RCC 7860 (cell line): ENCODE data around the gene TBXA2R.

Experiments
- DNase-seq: peaks from one replicate; pipeline ENCODE4 v3.0.0-alpha.2; 2015; ENCODE audit warnings: low spot score
- FAIRE-seq: peaks from 2 replicates; lab custom pipeline; 2012; peaks lifted over from hg19 to GRCh38; lab: Jason Lieb, UNC

Gene TBXA2R

DNA sequence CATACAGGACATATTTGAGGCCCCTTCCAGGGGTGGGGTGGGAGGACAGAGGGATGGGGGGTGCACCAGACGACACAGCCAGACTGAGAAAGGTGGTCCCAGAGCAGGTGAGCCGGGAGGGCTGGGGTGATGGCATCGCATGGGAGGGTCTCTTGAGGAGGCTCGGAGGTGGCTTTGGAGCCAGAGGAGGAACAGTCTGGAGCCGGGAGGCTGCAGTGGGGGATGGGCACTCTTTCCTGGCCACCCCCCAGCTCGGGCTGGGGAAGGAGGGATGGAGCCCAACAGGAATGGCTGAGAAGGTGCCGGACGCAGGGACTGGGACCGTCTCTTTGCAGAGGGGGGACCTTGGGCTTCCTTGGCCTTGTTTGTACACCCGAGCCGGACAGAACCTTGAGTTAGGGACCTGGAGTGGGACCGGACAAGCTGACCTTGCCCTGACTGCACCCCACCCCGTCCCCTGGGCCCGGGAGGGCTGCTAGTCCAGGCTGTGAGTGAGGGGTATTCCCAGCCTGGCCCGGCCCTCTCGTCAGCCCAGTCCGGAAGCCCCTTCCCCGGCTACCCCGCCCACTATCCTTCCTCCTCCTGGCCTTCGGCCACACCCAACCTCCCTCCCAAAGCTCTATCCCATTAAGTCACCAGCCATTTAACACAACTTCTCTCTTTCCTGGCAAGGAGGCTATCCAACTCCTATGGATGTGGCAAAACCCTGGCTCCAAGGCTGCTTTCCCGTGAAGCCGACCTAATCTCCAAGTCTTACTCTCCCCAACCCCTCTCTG is 816 bp upstream of the TBXA2R start:
- FAIRE-seq: no peak
- no peak for DNase-seq

GRCh38 chr19:3606174-3606689 is 443 bp downstream of the TBXA2R start:
- FAIRE-seq (no peak), DNase-seq (no peak)

- DNase-seq (no peak), FAIRE-seq (no peak)
Measured at GRCh38 chr19:3605770-3606169, 905 bp downstream of the TBXA2R start.

DNA sequence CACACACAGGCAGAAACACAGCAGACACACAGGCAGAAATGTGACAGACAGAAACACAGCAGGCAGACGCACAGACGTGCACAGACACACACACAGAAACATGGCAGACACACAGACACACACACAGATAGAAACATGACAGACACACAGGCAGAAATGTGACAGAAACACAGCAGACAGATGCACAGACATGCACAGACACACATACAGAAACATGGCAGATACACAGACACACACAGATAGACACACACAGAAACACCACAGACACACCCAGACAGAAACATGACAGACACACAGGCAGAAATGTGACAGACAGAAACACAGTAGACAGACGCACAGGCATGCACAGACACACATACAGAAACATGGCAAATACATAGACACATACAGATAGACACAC is 1.3 kb downstream of the TBXA2R start:
- no peak for FAIRE-seq
- DNase-seq: no peak

DNA sequence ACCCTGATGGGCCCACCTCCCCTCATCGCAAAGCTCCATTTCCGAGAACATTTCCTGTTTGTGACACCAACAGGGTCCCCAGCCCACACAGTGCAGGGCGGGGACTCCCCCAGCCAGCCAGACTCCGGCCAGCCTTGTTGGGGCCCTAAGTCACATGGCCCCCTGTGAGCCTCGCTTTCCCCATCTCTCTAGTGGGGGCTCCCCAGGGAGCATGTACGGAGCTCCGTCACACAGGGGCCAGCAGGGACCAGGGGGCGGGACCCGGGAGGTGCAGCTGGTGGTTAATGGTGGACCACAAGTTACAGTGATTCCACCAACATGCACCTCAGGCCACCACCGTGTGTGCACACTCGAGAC is 1.7 kb downstream of the TBXA2R start:
- no peak for FAIRE-seq
- DNase-seq: no peak

DNA sequence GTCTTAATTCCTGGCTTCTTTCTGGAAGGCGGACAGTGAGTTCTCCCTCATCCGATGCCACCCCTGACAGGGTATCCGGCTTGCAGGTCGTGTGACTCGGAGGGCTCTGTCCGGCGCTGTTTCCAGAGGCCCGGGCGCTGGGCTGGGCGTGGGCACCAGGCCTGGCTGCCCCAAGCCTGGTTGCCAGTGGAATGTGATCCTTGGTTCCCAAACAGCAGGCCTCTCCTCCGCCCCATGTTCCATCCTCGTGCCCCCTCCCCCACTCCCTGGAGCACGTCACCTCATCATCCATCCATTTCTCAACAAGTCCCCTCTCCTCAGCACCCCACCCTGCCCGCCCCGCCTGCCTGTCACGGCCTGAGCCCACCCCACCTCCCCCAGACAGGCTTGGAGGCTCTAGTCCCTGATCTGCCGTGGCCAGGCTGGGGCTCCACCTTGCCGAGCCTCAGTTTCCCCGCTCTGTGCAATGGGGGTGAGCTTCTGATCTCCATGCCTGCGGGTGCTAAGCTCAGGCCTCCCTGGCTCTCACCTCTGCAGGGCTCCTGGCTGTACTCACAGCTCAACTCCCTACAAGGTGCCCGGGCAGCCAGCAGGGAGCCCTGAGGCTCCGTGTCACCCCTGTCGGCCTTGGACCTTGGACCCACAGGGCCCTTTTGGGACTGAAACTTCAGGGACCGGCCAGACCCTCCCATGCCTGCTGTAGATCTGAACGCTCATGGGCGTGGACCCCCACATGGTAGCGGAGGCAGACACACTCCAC is 2.3 kb downstream of the TBXA2R start:
- no peak for FAIRE-seq

GRCh38 chr19:3603121-3603811 is 3.4 kb downstream of the TBXA2R start:
- FAIRE-seq (no peak), DNase-seq (no peak)

More for the DNA sequence above, 2.3 kb downstream of the TBXA2R start:
- no peak for DNase-seq

- no peak for DNase-seq
- no peak for FAIRE-seq
Measured at GRCh38 chr19:3601021-3601420, 5.7 kb downstream of the TBXA2R start.

DNA sequence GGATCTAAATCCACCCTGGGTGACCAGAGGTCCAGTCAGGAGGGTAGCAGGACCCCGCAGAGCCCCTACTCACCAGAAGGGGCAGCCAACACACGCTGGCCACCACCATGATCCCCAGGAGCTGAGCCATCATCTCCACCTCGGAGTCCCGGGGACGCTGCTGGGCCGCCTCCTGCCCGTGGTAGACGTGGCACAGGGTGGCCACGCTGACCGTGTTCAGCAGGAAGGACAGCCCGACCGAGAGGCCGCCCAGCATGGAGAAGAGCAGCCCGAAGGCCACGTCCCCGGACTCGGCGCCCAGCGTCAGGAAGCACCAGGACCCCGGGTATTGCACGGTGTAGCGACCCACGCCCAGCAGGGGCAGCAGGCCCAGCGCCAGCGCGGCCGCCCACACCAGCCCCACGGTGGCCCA is 6.9 kb downstream of the TBXA2R start:
- FAIRE-seq: no peak
- DNase-seq: no peak

DNA sequence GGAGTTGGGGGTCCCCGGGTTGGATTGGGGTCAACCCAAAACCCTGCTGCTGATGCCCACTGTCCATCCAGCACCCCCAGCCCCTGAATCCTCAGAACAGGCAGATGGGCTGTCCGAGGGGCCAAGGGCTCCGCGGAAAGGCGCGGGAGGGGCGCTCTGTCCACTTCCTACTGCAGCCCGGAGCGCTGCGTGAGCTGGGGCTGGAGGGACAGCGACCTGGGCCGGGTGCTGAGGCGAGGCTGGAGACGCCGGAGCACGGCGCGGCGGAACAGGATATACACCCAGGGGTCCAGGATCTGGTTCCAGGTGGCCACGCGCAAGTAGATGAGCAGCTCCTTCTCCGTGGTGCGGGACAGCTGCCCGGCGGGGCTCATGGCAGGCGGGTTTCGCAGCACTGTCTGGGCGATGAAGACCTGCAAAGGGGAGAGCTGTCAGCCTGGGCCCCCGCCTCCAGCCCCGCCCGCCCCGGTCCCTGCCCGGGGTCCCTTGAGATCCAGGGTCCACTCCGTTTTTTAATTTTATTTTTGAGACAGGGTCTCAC is 11.1 kb downstream of the TBXA2R start:
- FAIRE-seq (no peak), DNase-seq (no peak)

DNA sequence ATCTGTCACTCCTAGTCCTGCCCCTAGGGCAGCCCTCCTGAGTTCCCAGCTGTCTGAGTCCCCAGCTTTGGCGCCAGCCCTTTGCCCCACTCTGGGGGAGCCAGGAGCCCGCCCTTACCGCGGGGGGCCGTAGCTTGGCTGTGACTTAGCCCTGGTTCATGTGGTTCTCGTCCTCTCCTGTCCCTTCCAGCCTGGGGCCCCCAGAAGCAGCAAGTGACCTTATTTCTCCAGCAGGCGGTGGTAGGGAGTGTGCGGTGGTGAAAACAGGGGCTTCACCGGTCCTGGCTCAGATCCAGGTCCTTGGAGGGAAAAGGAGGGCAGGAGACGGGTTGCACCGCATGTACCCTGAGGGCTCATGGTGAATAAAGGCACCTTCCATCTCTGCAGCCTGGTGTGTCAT is 13.5 kb downstream of the TBXA2R start:
- no peak for FAIRE-seq
- DNase-seq: no peak

GRCh38 chr19:3591876-3592613 is 14.6 kb downstream of the TBXA2R start:
- DNase-seq: no peak
- no peak for FAIRE-seq

GRCh38 chr19:3590991-3591659 is 15.6 kb downstream of the TBXA2R start:
- FAIRE-seq (no peak), DNase-seq (no peak)

DNA sequence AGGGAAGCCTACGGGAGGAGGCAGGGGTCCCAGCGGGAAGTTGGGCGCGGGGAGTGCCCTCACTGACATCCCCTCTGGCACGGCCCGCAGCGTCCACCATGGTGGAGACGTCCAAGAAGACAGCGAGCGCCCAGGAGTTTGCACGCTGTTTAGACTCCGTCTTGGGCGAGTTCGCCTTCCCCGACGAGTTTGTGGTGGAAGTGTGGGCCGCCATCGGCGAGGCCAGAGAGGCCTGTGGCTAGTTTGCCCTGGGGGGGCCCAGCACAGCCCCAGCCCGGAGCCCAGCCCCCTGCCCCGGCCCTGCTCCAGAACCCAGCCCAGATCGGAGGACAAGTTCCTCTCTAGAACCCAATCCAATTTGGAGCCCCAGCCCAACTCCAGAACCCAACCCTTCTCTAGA is 16.7 kb downstream of the TBXA2R start:
- no peak for FAIRE-seq

DNA sequence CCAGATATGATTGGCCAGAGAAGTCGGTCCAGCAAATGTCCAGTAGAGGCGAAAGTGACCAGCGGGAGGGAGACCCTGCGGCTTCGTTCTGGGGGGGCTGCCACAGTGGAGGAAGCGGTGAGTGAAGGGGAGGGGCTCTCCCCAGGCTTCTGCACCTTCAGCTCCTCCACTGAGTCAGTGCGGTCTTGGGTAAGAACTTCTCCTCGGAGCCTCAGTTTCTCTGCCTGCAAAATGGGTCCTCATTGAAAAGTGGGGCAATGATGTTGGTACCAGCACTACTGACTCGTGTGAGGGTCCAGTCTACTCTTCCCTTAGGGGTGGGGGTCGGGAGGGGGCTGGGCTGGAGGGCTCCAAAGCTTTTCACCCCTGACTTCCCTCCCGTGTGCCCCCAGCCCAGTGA is 17.2 kb downstream of the TBXA2R start:
- no peak for FAIRE-seq
- no peak for DNase-seq

More for the DNA sequence above, 16.7 kb downstream of the TBXA2R start:
- no peak for DNase-seq

GRCh38 chr19:3586707-3587346 is 19.8 kb downstream of the TBXA2R start:
- no peak for FAIRE-seq
- no peak for DNase-seq

- FAIRE-seq (no peak), DNase-seq (no peak)
Measured at GRCh38 chr19:3586127-3586626, 20.5 kb downstream of the TBXA2R start.

GRCh38 chr19:3585301-3586126 is 21.2 kb downstream of the TBXA2R start, which contains the start of gene GIPC3:
TSS of gene GIPC3 (plus strand) at chr19:3585478. CDS start at chr19:3585598, 120 bp downstream.
- FAIRE-seq (no peak), DNase-seq (no peak)
